NCI-H1092 (cell line): Measurements from ENCODE around the gene ASIC4.

ENCODE experiments used
- DNase-seq: peaks from one replicate; lab custom pipeline; 2025; lab: John Stamatoyannopoulos, UW

The ASIC4 gene

GRCh38 chr2:219497495-219498279 is 16.6 kb upstream of the ASIC4 start:
- no peak for DNase-seq

GRCh38 chr2:219498280-219499057 is 15.8 kb upstream of the ASIC4 start, which contains the start of gene GMPPA:
Gene GMPPA, plus strand, starts transcription at chr2:219498891. Its CDS starts 1,085 bp downstream, at chr2:219499976.
- peak; percentile 93 for DNase-seq

- no peak for DNase-seq
These were observed 15.3 kb upstream of the ASIC4 start for GRCh38 chr2:219499058-219499307.

GRCh38 chr2:219499555-219499954 is 14.7 kb upstream of the ASIC4 start:
- no peak for DNase-seq

- DNase-seq = no peak
These were observed 14.1 kb upstream of the ASIC4 start for GRCh38 chr2:219500135-219500534.

GRCh38 chr2:219501849-219502248 is 12.4 kb upstream of the ASIC4 start:
- DNase-seq = no peak

GRCh38 chr2:219502618-219503017 is 11.7 kb upstream of the ASIC4 start:
- no peak for DNase-seq

- no peak for DNase-seq
These were observed 8.7 kb upstream of the ASIC4 start for GRCh38 chr2:219505585-219505984.

- DNase-seq = no peak
These were observed 8.0 kb upstream of the ASIC4 start for GRCh38 chr2:219506153-219506801.

GRCh38 chr2:219506802-219507526 is 7.3 kb upstream of the ASIC4 start:
- DNase-seq = peak; percentile 43

- no peak for DNase-seq
These were observed 6.5 kb upstream of the ASIC4 start for GRCh38 chr2:219507581-219508443.

- DNase-seq = no peak
These were observed 5.9 kb upstream of the ASIC4 start for GRCh38 chr2:219508444-219508734.

- no peak for DNase-seq
These were observed 5.1 kb upstream of the ASIC4 start for GRCh38 chr2:219508971-219509779.

GRCh38 chr2:219509780-219510511 is 4.3 kb upstream of the ASIC4 start:
- peak; percentile 59 for DNase-seq

- no peak for DNase-seq
These were observed 3.7 kb upstream of the ASIC4 start for GRCh38 chr2:219510512-219511135.

GRCh38 chr2:219511547-219512325 is 2.5 kb upstream of the ASIC4 start:
- peak; percentile 59 for DNase-seq

- no peak for DNase-seq
These were observed 1.6 kb upstream of the ASIC4 start for GRCh38 chr2:219512524-219513216.

GRCh38 chr2:219513787-219514186 is 495 bp upstream of the ASIC4 start:
- no peak for DNase-seq
